GM13976 (cell line): ENCODE results near the gene SSC5D.

Experiments used
- DNase-seq: peaks from one replicate; pipeline ENCODE4 v3.0.0; 2012; ENCODE audit warnings: low spot score
- in situ Hi-C: fragments of 300-500 bp; cut with MboI; formaldehyde crosslinking; loops from one replicate; pipeline ENCODE4 v1.12.0; 2022; ENCODE audit warnings: low sequenced_read_pairs, mixed read lengths, inconsistent platforms; ENCODE audit not compliant: unreplicated experiment
- TF ChIP-seq, protein P1 (sequence below): IDR thresholded peaks from 2 replicates; pipeline ENCODE4 v1.5.1; 2012; ENCODE audit warnings: borderline replicate concordance, mild to moderate bottlenecking; ENCODE audit not compliant: insufficient read depth; ENCODE audit errors: extremely low read depth, missing control alignments, control extremely low read depth

SSC5D gene

DNA sequence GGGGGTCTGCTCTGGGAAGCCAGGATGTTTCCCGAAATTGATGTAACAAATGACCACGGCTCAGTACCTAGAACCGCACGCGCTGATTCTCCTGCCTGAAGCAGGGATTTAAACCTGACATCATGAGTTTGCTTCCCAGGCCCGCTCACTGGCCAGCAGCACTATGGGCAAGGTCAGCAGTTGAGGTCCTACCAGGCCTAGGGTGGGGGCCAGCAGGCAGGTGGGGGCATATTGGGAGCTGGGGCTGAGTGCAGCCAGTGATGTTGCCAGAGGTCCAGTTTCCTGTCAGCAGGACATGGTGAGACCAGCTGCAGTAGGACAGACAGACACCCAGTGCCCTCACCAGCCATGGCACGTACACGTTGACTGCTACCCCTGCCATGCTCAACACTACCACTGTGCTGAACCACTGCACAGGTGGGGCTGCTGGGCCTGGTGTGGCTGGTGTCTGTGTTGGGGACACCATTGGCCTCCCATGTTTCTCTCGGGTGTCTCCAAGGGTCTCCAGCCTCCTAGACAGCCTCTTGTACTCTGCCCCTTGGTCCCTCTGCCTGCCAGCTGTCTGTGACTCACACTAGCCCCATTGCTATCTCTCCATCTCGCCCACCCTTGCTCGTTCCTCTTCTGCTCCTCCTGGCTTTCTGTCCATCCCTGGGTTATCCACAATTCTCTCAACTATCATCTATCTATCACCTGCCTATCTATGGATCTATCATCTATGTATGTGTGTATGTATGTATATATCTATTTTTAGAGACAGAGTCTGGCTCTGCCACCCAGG lies 22.6 kb upstream of the SSC5D start:
- TF ChIP-seq, protein P1, sequence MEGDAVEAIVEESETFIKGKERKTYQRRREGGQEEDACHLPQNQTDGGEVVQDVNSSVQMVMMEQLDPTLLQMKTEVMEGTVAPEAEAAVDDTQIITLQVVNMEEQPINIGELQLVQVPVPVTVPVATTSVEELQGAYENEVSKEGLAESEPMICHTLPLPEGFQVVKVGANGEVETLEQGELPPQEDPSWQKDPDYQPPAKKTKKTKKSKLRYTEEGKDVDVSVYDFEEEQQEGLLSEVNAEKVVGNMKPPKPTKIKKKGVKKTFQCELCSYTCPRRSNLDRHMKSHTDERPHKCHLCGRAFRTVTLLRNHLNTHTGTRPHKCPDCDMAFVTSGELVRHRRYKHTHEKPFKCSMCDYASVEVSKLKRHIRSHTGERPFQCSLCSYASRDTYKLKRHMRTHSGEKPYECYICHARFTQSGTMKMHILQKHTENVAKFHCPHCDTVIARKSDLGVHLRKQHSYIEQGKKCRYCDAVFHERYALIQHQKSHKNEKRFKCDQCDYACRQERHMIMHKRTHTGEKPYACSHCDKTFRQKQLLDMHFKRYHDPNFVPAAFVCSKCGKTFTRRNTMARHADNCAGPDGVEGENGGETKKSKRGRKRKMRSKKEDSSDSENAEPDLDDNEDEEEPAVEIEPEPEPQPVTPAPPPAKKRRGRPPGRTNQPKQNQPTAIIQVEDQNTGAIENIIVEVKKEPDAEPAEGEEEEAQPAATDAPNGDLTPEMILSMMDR = no peak
- DNase-seq = no peak
- in situ Hi-C loops = no loop called here

DNA sequence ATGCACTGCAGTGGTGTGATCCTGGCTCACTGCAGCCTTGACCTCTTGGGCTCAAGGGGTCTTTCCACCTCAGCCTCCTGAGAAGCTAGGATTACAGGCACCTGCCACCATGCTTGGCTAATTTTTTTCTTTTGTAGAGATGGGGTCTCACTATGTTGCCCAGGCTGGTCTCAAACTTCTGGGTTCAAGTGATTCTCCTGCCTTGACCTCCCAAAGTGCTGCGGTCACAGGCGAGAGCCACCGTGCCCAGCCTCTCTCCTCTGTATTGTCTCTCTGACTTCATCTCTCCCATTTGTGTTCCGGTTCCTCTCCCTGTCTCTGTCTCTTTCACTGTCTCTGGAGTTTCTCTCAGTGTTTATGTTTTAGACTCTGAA lies 22.0 kb upstream of the SSC5D start:
- DNase-seq = no peak
- in situ Hi-C loops = no loop called here
- TF ChIP-seq, protein P1 = no peak

DNA sequence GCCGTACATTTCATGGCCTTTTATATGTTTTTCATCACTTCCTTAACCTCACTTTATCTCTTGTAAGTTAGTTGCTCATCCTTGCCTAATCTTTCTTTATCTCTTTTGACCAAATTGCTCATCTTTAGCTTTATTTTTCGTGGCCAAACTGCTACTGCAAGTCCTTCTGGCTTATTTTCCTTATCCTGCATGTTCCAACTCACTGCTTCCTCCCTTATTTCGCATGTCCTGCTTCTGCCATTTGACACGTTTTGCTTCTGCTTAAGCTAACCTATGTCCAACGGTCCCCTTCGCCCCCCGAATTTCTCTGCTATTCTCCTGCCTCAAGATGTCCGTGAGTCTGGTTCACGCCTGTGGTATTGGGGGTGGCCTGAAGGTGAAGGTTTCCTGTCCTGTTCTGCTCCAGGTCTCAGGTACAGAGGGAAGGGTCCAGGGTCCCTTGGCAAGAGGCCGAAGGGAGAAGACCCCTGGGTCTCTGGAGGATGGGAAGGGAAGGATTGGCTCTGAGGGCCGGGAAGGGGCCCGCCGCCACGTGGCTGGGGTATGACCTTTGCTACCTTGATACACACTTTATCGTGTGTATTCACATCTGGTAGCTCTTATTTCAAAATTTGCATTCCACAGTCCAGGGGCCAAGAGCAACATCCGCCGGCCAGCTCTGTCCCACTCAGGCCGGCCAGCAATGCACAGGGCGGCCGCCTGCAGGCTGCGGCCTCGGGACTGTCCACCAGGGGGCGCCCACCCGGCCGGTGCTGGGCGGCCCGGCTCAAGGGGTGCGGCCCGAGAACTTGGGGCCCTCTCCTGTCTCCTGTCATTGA lies 20.8 kb upstream of the SSC5D start:
- in situ Hi-C loops = no loop called here
- TF ChIP-seq, protein P1 = peak; percentile 96
- peak; percentile 89 for DNase-seq

DNA sequence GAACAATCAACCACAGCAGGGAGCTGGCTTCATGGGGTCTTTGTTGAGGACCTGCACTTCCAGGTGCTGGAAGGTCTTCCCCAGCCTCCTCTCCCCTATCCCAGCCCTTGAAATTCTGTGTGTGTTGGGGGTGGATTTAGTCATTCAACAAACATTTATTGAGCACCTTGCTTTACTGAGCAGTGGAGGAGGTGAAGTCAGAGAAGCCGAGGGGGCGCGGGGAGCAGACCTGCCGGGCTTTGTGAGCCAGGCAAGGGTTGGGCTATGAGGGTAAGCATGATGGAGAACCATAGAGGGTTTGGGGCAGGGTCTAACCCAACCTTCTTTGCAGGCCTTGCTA lies 20.2 kb upstream of the SSC5D start:
- TF ChIP-seq, protein P1 = no peak
- in situ Hi-C loops = no loop called here
- DNase-seq = no peak

DNA sequence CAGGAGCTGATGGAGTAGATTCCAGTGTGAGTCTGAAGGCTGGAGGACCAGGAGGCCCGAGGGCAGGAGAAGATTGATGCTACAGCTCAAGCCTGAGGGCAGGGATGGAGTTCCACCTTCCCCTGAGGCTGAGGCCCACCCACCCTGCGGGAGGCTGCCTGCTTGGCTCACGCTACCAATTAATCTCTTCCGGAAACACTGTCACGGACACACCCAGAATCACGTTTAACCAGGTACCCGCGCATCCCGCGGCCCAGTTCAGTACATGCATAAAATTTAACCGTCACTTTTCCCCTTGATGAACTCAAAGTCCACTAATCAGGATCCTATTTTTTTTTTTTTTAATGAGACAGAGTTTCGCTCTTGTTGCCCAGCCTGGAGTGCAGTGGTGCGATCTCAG lies 17.0 kb upstream of the SSC5D start:
- TF ChIP-seq, protein P1 = no peak
- DNase-seq = no peak
- in situ Hi-C loops = no loop called here

DNA sequence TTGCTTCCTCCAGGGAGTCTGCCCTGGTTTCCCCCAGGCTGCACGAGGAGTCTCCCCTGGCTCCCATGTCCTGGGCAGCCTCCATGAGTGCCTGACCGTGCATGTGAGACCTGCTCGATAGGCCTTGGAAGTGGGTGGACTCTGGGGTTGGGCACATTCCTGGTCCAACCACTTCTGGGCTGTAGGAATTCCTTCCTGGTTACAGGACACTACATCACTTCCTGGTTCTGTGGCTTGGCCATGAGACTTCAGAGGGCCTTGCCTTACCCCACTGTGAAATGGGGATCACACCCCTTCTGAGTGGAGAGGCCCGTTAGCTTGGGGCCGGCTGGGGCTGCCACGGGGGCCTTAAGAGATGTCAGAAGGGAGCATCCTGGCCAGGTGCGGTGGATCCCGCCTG lies 15.8 kb upstream of the SSC5D start:
- TF ChIP-seq, protein P1 = no peak
- in situ Hi-C loops = no loop called here
- no peak for DNase-seq
